Prostate gland (tissue), 2 donors: ENCODE measurements around the gene PRIMA1. TPM values are rescaled to one million over a fixed set of nuclear protein-coding genes. Genes with fewer than 3 reads are reported as not detected.

ENCODE experiments used
- DNase-seq: peaks from one replicate; pipeline ENCODE4 v3.0.0-alpha.2; 2019; ENCODE audit warnings: low spot score
- H3K27ac ChIP-seq, 2 donors: fragments of 200-600 bp; sonication (generic); 2 replicates each; pipeline ENCODE4 v1.5.1; 2017 to 2019
- H3K27me3 ChIP-seq: fragments of 200-600 bp; sonication (generic); replicated peaks from 2 replicates; pipeline ENCODE4 v1.5.1; 2019; ENCODE audit not compliant: insufficient read depth
- H3K36me3 ChIP-seq, 2 donors: fragments of 200-600 bp; sonication (generic); 1 replicate in 1 of 2; 2 replicates in 1 of 2; pipeline versions ENCODE4 v1.5.1 to v1.8.1; 2017 to 2019
- H3K4me1 ChIP-seq: fragments of 200-600 bp; sonication (generic); replicated peaks from 2 replicates; pipeline ENCODE4 v1.5.1; 2019
- H3K4me3 ChIP-seq, 2 donors: fragments of 200-600 bp; sonication (generic); 2 replicates each; pipeline ENCODE4 v1.5.1; 2017 to 2019
- H3K9me3 ChIP-seq: fragments of 200-600 bp; sonication (generic); 2 replicates; pipeline ENCODE4 v1.5.1; 2017
- POLR2A ChIP-seq: fragments of 450-650 bp; IDR thresholded peaks from one replicate; pipeline ENCODE4 v1.6.1; 2016; ENCODE audit warnings: antibody characterized with exemption, mild to moderate bottlenecking
- POLR2AphosphoS5 ChIP-seq: sonication (generic); formaldehyde crosslinking; IDR thresholded peaks from one replicate; pipeline ENCODE4 v1.6.1; 2017; ENCODE audit warnings: antibody characterized with exemption
- WGBS: methylation state at CpG from one replicate; pipeline ENCODE4 v1.1.5; 2018; 5-methylcytosine and 5-hydroxymethylcytosine counted together
- intact Hi-C: fragments of 100-400 bp; cut with DNase I; formaldehyde crosslinking; loops from one replicate; pipeline ENCODE4 v1.14.2; 2022
- total RNA-seq, 2 donors: library from RNA; depleted of rRNA; stranded (reverse); fragments of >200 nt; gene quantifications; one replicate each; pipeline ENCODE4 v1.1.0, GENCODE V29; 2016
- TF ChIP-seq, protein P1 (sequence below), 4 experiments: fragments of 200-600 bp in 2 of 4; fragments of 450-650 bp in 2 of 4; sonication (generic) in 2 of 4; IDR thresholded peaks; 1 replicate in 3 of 4; 2 replicates in 1 of 4; pipeline ENCODE4 v1.5.1; 2016 to 2019; ENCODE audit warnings: antibody characterized with exemption in 4 of 4, mild to moderate bottlenecking in 2 of 4, moderate library complexity in 2 of 4

Gene PRIMA1
- total RNA-seq, 2 donors from 2014 or later = 3.6 to 9.8 TPM

DNA sequence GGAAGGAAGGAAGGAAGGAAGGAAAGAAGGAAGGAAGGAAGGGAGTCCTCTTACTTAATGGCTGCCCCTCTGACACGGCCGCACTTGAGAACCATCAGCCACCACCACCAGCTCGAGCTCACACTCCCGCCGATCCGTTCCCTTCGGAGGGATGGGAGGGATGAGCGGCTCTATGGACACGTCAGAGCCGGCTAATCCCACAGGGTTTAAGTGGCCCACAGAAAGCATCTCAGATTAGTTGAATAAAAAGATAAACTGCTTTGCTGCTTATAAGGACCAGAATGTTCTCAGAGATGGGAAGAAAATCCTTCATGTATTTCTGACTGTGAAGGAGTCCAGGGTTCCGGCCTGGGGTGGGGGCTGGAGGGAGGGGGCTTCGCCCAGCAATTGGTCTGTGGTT, 31.1 kb downstream of the PRIMA1 start:
- Histone ChIP-seq H3K36me3 (no peaks in the 10 kb centered on the region), H3K4me3 (no peak overlapping the region), H3K4me1 (no peaks in the 10 kb centered on the region), H3K27ac (no peak overlapping the region), H3K27me3 (no peaks in the 10 kb centered on the region), H3K9me3 (no peaks in the 10 kb centered on the region)
- WGBS = 87% methylated on average over 12 of the region's 12 CpGs
- DNase-seq = no peak
- no peak for TF ChIP-seq POLR2A
- TF ChIP-seq, protein P1, sequence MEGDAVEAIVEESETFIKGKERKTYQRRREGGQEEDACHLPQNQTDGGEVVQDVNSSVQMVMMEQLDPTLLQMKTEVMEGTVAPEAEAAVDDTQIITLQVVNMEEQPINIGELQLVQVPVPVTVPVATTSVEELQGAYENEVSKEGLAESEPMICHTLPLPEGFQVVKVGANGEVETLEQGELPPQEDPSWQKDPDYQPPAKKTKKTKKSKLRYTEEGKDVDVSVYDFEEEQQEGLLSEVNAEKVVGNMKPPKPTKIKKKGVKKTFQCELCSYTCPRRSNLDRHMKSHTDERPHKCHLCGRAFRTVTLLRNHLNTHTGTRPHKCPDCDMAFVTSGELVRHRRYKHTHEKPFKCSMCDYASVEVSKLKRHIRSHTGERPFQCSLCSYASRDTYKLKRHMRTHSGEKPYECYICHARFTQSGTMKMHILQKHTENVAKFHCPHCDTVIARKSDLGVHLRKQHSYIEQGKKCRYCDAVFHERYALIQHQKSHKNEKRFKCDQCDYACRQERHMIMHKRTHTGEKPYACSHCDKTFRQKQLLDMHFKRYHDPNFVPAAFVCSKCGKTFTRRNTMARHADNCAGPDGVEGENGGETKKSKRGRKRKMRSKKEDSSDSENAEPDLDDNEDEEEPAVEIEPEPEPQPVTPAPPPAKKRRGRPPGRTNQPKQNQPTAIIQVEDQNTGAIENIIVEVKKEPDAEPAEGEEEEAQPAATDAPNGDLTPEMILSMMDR (IDR thresholded peaks at IDR 0.05) = no peak
- TF ChIP-seq POLR2AphosphoS5 = no peak
- intact Hi-C loops = no loop called here

DNA sequence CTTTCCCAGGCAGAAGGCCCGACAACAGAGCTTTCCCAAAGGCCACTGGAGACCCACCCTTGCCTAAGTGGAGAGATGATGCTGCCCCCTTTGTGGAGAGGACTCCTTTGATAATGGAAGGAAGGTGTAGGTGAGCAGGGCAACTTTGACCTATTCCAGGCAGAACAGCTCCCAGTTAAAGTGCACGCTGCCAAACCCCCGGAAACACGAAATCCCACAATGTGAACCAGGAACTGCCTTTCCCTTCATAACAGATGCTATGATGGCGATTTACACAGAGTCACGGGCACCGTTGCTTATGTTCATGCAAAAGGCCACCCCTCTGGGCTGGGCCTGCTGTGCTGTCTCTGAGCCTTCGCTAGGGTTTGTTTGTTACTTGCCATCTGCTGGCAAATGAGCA, 34.6 kb downstream of the PRIMA1 start:
- no peak for TF ChIP-seq POLR2AphosphoS5
- no peak for TF ChIP-seq POLR2A
- TF ChIP-seq, protein P1 (IDR thresholded peaks at IDR 0.05) = no peak
- no peaks in the 10 kb centered on the region for H3K36me3 ChIP-seq
- intact Hi-C loops = no loop called here
- WGBS = 95% methylated on average over 8 of the region's 8 CpGs
- no peak overlapping the region for H3K4me3 ChIP-seq
- H3K9me3 ChIP-seq = no peaks in the 10 kb centered on the region
- no peak for DNase-seq
- H3K27me3 ChIP-seq = no peaks in the 10 kb centered on the region
- no peaks in the 10 kb centered on the region for H3K4me1 ChIP-seq
- no peak overlapping the region for H3K27ac ChIP-seq

DNA sequence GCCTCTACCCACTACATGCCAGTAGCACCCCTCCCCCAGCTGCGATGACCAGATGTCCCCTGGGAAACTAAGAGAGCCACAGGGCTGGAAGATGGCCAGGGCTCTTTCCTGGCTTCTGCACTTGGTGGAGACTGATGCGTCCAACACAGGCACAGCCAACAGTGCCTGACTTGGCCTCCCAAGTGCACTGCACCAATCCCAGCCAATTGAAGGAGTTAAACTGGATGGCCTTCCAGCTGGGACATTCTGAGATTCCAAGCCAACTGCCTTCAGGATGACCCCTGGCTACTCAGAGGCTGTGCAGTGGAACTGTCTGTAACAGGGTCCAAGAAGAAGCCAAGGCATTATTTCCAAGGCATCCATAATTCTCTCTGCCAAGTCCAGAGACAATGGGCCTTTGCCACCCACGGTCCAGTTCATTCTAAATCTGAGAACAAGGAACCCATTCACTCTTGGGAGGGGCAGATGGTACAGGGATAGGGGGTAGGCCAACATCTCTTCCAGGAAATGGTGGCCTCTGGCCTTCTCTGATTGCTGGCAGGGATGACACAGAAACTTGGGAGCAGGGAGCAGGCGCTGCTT, 35.2 kb downstream of the PRIMA1 start:
- H3K27ac ChIP-seq = no peak overlapping the region

DNA sequence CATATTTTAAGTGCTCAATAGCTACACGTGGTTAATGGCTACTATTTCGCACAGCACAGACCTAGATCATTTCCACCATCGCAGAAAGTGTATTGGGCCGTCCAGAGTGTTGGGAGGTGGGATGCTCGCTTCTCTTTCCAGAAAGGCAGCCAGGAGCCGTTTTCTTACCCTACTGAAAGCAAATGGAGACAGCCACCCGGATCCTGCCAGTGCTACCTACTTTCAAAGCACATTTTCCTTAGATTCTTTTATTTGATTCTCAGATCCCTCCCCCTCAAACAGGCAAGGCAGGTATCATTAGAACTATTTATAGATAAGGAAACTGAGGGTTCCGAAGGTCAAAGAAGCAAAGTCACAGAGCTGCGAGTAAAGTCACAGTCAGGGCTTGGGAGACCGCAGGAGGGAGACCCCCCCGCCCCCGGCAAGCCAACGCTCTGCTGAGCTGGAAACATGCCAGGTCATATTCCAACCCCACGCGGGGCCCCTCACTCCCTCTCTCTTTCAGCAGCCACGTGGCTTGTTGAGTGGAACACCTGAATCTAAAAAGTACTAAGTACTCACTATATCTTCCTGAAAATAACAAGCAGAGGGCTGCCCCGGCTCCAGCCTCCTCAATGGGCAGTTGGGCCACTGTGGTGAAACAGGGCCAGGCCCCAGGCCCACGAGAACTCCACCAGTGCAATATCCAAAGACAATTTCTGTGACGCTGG, 36.2 kb downstream of the PRIMA1 start:
- H3K9me3 ChIP-seq = no peaks in the 10 kb centered on the region
- DNase-seq = no peak
- no peaks in the 10 kb centered on the region for H3K4me1 ChIP-seq
- 63% methylated on average over 19 of the region's 19 CpGs for WGBS
- no peak for TF ChIP-seq POLR2A
- H3K27me3 ChIP-seq = no peaks in the 10 kb centered on the region
- H3K27ac ChIP-seq = no peak overlapping the region
- H3K36me3 ChIP-seq = no peaks in the 10 kb centered on the region
- H3K4me3 ChIP-seq = no peak overlapping the region
- intact Hi-C loops = no loop called here

More for the DNA sequence above, 35.2 kb downstream of the PRIMA1 start:
- WGBS = 62% methylated on average over 4 of the region's 4 CpGs
- H3K4me3 ChIP-seq = no peak overlapping the region
- H3K36me3 ChIP-seq = no peaks in the 10 kb centered on the region
- H3K9me3 ChIP-seq = no peaks in the 10 kb centered on the region
- intact Hi-C loops = no loop called here
- TF ChIP-seq POLR2A (no peak), POLR2AphosphoS5 (no peak)
- TF ChIP-seq, protein P1 (IDR thresholded peaks at IDR 0.05) = no peak
- H3K4me1 ChIP-seq = no peaks in the 10 kb centered on the region
- H3K27me3 ChIP-seq = no peaks in the 10 kb centered on the region
- no peak for DNase-seq

DNA sequence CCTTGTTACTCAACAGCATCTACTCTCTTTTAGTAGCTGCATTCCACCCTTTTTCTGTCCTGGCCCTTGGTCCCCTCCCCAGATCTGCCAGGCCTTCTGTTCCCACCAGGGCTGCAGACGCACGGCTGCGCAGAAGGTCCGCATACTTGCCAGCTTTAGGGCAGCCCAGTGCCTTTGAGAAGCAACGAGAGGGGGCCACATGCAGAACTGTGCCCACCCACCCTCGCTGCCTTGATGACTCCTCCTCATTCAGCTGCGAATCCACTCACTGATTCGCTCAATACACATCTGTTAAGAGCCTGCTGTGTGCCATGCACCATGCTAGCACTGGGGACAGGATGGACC, 39.2 kb downstream of the PRIMA1 start:
- no peak for DNase-seq
- 98% methylated on average over 8 of the region's 8 CpGs for WGBS
- H3K27ac ChIP-seq = no peak overlapping the region
- intact Hi-C loops = no loop called here
- H3K27me3 ChIP-seq = no peaks in the 10 kb centered on the region
- H3K4me3 ChIP-seq = no peak overlapping the region
- H3K36me3 ChIP-seq = no peaks in the 10 kb centered on the region
- TF ChIP-seq, protein P1 (IDR thresholded peaks at IDR 0.05) = no peak
- TF ChIP-seq POLR2A (no peak), POLR2AphosphoS5 (no peak)
- no peaks in the 10 kb centered on the region for H3K4me1 ChIP-seq
- no peaks in the 10 kb centered on the region for H3K9me3 ChIP-seq
